Fibroblast of pulmonary artery (primary cell): ENCODE measurements around the gene HSF2BP.
"Not testable (repeated sequence)": the region's sequence is repeated elsewhere in the genome, so short reads cannot be mapped to it uniquely, and the experiment has no call there.

Experiments used
- DNase-seq: peaks from one replicate; pipeline ENCODE4 v3.0.0-alpha.2; 2010; ENCODE audit warnings: low read depth
- H3K4me3 ChIP-seq: replicated peaks from 2 replicates; pipeline ENCODE4 v1.5.1; 2011; ENCODE audit warnings: low read depth, mild to moderate bottlenecking, control low read depth, low read length, moderate library complexity
- TF ChIP-seq, protein P1 (sequence below): IDR thresholded peaks from 2 replicates; pipeline ENCODE4 v1.5.1; 2011; ENCODE audit warnings: mild to moderate bottlenecking, control low read depth, low read length, inconsistent platforms; ENCODE audit errors: missing control alignments

The HSF2BP gene

GRCh38 chr21:43686811-43687565, 27.7 kb upstream of the HSF2BP start:
- H3K4me3 ChIP-seq = no peak overlapping the region
- TF ChIP-seq, protein P1, sequence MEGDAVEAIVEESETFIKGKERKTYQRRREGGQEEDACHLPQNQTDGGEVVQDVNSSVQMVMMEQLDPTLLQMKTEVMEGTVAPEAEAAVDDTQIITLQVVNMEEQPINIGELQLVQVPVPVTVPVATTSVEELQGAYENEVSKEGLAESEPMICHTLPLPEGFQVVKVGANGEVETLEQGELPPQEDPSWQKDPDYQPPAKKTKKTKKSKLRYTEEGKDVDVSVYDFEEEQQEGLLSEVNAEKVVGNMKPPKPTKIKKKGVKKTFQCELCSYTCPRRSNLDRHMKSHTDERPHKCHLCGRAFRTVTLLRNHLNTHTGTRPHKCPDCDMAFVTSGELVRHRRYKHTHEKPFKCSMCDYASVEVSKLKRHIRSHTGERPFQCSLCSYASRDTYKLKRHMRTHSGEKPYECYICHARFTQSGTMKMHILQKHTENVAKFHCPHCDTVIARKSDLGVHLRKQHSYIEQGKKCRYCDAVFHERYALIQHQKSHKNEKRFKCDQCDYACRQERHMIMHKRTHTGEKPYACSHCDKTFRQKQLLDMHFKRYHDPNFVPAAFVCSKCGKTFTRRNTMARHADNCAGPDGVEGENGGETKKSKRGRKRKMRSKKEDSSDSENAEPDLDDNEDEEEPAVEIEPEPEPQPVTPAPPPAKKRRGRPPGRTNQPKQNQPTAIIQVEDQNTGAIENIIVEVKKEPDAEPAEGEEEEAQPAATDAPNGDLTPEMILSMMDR = no peak
- DNase-seq = no peak

- no peak overlapping the region for H3K4me3 ChIP-seq
- peak; percentile 34 for DNase-seq
- TF ChIP-seq, protein P1 = no peak
Measured at GRCh38 chr21:43684424-43684823, 25.1 kb upstream of the HSF2BP start.

DNA sequence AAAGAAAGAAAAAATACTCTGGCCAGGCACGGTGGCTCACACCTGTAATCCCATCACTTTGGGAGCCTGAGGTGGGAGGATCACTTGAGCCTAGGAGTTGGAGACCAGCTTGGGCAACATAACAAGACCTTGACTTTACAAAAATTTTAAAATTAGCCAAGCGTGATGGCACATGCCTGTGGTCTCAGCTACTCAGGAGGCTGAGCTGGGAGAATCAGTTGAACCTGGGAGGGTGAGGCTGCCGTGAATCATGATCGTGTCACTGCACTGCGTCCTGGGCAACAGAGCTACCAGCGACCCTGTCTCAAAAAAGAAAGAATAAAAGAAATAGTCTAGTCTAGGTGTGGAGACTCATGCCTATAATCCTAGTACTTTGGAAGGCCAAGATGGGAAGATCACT, 22.4 kb upstream of the HSF2BP start:
- DNase-seq = no peak

GRCh38 chr21:43680421-43680820, 21.1 kb upstream of the HSF2BP start:
- not testable (repeated sequence) for DNase-seq, H3K4me3 ChIP-seq

More for the DNA sequence above, 22.4 kb upstream of the HSF2BP start:
- TF ChIP-seq, protein P1 = no peak
- no peak overlapping the region for H3K4me3 ChIP-seq

DNA sequence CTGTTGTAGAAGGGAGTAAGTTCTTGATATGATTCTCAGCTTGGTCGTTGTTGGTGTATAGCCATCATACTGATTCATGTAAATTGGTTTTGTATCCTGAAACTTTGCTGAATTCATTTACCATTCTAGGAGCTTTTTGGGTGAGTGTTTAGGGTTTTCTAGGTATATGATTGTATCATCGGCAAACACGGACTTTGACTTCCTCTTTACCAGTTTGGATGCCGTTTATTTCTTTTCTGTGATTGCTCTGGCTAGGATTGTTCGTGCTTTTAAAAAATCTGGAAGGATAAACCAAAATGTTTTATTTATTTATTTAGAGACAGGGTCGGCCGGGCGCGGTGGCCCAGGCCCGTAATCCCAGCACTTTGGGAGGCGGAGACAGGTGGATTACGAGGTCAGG, 20.7 kb upstream of the HSF2BP start:
- TF ChIP-seq, protein P1 = no peak
- H3K4me3 ChIP-seq = no peak overlapping the region
- no peak for DNase-seq

GRCh38 chr21:43676391-43676790, 17.1 kb upstream of the HSF2BP start:
- no peak for DNase-seq
- TF ChIP-seq, protein P1 = no peak
- no peak overlapping the region for H3K4me3 ChIP-seq

DNA sequence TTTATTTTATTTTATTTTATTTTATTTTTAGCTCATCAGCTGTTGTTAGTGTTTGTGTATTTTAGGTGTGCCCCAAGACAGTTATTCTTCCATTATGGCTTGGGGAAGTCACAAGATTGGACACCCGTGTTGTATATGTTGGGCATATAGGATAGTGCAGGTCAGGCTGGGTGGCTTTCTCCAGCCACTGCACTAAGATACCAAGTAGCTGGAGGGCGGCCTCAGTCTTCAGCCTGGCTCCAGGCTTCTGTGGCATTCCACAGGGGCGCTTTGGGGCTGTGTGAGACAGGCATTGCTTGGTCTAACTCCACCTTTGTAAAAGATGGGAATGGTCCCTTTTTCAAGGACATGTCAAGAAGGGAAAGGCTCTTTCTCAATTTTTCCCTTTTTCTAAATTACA, 16.6 kb upstream of the HSF2BP start:
- TF ChIP-seq, protein P1 = no peak

More for the DNA sequence above, 16.6 kb upstream of the HSF2BP start:
- no peak overlapping the region for H3K4me3 ChIP-seq
- no peak for DNase-seq
